Measurements from ENCODE around the gene EFNB2.

DNA sequence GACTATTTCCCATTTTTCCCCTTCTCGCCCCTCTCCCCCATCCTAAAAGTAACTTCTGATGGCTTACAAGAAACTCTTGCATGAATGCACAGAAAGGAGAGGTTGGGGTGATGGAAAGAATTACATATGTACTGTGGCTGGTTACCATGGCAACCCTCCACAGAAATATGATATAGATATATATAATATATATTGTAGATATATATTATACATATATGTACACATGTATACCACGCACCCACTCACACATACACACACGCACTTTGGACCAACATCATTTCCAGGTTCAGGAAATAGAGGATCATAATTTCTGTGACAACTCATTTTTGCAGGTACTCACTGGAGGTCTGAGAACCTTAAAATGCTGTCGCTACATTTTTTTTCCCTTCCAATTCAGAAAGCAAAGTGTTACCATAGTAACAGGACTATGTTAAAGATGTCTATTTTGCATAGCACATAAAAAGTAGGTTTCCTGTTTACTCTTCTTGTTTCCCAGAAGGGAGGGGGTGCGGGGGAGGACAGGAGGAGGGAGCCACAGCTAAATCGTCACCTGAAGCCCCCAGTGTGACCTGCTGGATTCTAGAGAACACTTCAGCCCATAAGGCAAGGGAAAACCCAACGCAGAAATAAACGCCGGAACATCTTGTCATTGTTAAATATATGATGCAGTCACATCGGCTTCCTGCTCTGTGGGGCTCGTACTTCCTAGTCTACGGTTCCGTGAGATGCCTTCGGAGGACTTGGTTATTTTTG is 44.7 kb downstream of the EFNB2 start:
- TF ChIP-seq, protein P1, sequence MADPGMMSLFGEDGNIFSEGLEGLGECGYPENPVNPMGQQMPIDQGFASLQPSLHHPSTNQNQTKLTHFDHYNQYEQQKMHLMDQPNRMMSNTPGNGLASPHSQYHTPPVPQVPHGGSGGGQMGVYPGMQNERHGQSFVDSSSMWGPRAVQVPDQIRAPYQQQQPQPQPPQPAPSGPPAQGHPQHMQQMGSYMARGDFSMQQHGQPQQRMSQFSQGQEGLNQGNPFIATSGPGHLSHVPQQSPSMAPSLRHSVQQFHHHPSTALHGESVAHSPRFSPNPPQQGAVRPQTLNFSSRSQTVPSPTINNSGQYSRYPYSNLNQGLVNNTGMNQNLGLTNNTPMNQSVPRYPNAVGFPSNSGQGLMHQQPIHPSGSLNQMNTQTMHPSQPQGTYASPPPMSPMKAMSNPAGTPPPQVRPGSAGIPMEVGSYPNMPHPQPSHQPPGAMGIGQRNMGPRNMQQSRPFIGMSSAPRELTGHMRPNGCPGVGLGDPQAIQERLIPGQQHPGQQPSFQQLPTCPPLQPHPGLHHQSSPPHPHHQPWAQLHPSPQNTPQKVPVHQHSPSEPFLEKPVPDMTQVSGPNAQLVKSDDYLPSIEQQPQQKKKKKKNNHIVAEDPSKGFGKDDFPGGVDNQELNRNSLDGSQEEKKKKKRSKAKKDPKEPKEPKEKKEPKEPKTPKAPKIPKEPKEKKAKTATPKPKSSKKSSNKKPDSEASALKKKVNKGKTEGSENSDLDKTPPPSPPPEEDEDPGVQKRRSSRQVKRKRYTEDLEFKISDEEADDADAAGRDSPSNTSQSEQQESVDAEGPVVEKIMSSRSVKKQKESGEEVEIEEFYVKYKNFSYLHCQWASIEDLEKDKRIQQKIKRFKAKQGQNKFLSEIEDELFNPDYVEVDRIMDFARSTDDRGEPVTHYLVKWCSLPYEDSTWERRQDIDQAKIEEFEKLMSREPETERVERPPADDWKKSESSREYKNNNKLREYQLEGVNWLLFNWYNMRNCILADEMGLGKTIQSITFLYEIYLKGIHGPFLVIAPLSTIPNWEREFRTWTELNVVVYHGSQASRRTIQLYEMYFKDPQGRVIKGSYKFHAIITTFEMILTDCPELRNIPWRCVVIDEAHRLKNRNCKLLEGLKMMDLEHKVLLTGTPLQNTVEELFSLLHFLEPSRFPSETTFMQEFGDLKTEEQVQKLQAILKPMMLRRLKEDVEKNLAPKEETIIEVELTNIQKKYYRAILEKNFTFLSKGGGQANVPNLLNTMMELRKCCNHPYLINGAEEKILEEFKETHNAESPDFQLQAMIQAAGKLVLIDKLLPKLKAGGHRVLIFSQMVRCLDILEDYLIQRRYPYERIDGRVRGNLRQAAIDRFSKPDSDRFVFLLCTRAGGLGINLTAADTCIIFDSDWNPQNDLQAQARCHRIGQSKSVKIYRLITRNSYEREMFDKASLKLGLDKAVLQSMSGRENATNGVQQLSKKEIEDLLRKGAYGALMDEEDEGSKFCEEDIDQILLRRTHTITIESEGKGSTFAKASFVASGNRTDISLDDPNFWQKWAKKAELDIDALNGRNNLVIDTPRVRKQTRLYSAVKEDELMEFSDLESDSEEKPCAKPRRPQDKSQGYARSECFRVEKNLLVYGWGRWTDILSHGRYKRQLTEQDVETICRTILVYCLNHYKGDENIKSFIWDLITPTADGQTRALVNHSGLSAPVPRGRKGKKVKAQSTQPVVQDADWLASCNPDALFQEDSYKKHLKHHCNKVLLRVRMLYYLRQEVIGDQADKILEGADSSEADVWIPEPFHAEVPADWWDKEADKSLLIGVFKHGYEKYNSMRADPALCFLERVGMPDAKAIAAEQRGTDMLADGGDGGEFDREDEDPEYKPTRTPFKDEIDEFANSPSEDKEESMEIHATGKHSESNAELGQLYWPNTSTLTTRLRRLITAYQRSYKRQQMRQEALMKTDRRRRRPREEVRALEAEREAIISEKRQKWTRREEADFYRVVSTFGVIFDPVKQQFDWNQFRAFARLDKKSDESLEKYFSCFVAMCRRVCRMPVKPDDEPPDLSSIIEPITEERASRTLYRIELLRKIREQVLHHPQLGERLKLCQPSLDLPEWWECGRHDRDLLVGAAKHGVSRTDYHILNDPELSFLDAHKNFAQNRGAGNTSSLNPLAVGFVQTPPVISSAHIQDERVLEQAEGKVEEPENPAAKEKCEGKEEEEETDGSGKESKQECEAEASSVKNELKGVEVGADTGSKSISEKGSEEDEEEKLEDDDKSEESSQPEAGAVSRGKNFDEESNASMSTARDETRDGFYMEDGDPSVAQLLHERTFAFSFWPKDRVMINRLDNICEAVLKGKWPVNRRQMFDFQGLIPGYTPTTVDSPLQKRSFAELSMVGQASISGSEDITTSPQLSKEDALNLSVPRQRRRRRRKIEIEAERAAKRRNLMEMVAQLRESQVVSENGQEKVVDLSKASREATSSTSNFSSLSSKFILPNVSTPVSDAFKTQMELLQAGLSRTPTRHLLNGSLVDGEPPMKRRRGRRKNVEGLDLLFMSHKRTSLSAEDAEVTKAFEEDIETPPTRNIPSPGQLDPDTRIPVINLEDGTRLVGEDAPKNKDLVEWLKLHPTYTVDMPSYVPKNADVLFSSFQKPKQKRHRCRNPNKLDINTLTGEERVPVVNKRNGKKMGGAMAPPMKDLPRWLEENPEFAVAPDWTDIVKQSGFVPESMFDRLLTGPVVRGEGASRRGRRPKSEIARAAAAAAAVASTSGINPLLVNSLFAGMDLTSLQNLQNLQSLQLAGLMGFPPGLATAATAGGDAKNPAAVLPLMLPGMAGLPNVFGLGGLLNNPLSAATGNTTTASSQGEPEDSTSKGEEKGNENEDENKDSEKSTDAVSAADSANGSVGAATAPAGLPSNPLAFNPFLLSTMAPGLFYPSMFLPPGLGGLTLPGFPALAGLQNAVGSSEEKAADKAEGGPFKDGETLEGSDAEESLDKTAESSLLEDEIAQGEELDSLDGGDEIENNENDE (IDR thresholded peaks at IDR 0.05; ENCODE audit: insufficient replicate concordance, low read length), result no peak
- TF ChIP-seq, protein P2, sequence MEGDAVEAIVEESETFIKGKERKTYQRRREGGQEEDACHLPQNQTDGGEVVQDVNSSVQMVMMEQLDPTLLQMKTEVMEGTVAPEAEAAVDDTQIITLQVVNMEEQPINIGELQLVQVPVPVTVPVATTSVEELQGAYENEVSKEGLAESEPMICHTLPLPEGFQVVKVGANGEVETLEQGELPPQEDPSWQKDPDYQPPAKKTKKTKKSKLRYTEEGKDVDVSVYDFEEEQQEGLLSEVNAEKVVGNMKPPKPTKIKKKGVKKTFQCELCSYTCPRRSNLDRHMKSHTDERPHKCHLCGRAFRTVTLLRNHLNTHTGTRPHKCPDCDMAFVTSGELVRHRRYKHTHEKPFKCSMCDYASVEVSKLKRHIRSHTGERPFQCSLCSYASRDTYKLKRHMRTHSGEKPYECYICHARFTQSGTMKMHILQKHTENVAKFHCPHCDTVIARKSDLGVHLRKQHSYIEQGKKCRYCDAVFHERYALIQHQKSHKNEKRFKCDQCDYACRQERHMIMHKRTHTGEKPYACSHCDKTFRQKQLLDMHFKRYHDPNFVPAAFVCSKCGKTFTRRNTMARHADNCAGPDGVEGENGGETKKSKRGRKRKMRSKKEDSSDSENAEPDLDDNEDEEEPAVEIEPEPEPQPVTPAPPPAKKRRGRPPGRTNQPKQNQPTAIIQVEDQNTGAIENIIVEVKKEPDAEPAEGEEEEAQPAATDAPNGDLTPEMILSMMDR (IDR thresholded peaks at IDR 0.05; ENCODE audit: control extremely low read depth in 1 of 3, insufficient read depth in 1 of 3, low read depth in 1 of 3, low read length in 3 of 3), result no peak
- TF ChIP-seq, protein P3, sequence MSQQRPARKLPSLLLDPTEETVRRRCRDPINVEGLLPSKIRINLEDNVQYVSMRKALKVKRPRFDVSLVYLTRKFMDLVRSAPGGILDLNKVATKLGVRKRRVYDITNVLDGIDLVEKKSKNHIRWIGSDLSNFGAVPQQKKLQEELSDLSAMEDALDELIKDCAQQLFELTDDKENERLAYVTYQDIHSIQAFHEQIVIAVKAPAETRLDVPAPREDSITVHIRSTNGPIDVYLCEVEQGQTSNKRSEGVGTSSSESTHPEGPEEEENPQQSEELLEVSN (IDR thresholded peaks at IDR 0.05), result no peak
- TF ChIP-seq SRF (IDR thresholded peaks at IDR 0.05; ENCODE audit: low read depth, low read length), result no peak
- no peak for TF ChIP-seq NRF1 (IDR thresholded peaks at IDR 0.05; ENCODE audit: low read depth, low read length)
- TF ChIP-seq RNF2 (IDR thresholded peaks at IDR 0.05; ENCODE audit: borderline replicate concordance, low read depth, low read length, missing control alignments, poor library complexity, severe bottlenecking), result no peak
- TF ChIP-seq TBP (IDR thresholded peaks at IDR 0.05; ENCODE audit: low read depth, low read length), result no peak

All from H1 (cell line).